Measurements from ENCODE around the gene GCN1.
"Not testable (repeated sequence)": the region's sequence is repeated elsewhere in the genome, so short reads cannot be mapped to it uniquely, and the experiment has no call there.

DNA sequence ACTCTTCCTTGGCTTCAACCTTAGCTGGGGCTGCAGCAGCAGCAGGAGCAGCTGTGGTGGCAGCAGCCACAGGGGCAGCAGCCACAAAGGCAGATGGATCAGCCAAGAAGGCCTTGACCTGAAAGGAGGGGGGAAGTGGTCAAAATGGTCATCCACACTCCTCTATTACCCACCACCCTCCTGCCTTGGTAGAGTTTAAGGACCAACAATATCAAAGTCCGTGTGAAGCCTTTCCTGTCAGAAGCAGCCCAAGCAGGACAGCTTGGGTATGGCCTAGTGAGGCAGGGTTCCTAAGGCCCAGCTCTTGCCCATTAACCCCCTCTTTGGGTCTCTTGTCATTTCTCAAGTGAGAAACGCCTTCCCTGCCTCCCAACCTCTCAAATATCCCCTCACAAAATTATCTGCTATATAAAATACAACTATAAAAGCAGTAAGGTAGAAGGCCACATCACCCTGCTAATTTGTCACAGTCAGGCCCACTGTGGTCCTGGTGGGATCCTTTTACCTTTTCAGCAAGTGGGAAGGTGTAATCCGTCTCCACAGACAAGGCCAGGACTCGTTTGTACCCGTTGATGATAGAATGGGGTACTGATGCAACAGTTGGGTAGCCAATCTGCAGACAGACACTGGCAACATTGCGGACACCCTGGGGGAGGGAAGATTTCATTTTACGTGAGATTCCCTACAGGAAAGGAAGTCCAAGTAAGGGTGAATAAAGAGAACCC is 2.5 kb upstream of the GCN1 start:
- TF ChIP-seq, protein P1, sequence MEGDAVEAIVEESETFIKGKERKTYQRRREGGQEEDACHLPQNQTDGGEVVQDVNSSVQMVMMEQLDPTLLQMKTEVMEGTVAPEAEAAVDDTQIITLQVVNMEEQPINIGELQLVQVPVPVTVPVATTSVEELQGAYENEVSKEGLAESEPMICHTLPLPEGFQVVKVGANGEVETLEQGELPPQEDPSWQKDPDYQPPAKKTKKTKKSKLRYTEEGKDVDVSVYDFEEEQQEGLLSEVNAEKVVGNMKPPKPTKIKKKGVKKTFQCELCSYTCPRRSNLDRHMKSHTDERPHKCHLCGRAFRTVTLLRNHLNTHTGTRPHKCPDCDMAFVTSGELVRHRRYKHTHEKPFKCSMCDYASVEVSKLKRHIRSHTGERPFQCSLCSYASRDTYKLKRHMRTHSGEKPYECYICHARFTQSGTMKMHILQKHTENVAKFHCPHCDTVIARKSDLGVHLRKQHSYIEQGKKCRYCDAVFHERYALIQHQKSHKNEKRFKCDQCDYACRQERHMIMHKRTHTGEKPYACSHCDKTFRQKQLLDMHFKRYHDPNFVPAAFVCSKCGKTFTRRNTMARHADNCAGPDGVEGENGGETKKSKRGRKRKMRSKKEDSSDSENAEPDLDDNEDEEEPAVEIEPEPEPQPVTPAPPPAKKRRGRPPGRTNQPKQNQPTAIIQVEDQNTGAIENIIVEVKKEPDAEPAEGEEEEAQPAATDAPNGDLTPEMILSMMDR (IDR thresholded peaks at IDR 0.05; ENCODE audit: insufficient read depth, low read length), result not testable (repeated sequence)
- TF ChIP-seq, protein P2, sequence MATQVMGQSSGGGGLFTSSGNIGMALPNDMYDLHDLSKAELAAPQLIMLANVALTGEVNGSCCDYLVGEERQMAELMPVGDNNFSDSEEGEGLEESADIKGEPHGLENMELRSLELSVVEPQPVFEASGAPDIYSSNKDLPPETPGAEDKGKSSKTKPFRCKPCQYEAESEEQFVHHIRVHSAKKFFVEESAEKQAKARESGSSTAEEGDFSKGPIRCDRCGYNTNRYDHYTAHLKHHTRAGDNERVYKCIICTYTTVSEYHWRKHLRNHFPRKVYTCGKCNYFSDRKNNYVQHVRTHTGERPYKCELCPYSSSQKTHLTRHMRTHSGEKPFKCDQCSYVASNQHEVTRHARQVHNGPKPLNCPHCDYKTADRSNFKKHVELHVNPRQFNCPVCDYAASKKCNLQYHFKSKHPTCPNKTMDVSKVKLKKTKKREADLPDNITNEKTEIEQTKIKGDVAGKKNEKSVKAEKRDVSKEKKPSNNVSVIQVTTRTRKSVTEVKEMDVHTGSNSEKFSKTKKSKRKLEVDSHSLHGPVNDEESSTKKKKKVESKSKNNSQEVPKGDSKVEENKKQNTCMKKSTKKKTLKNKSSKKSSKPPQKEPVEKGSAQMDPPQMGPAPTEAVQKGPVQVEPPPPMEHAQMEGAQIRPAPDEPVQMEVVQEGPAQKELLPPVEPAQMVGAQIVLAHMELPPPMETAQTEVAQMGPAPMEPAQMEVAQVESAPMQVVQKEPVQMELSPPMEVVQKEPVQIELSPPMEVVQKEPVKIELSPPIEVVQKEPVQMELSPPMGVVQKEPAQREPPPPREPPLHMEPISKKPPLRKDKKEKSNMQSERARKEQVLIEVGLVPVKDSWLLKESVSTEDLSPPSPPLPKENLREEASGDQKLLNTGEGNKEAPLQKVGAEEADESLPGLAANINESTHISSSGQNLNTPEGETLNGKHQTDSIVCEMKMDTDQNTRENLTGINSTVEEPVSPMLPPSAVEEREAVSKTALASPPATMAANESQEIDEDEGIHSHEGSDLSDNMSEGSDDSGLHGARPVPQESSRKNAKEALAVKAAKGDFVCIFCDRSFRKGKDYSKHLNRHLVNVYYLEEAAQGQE (IDR thresholded peaks at IDR 0.05; ENCODE audit: insufficient replicate concordance, low read depth), result not testable (repeated sequence)
- TF ChIP-seq SPI1 (IDR thresholded peaks at IDR 0.05; ENCODE audit: borderline replicate concordance, low read depth); GABPA (IDR thresholded peaks at IDR 0.05; ENCODE audit: low read depth): not testable (repeated sequence)

Measured in HL-60 (cell line).